HCT116 (cell line): ENCODE measurements around the gene SMARCA4. TPM values are rescaled to one million over a fixed set of nuclear protein-coding genes. Genes with fewer than 3 reads are reported as not detected.

Experiments used
- ATAC-seq: fragments of 200-7000 bp; cut with Tn5 transposase; 2 replicates; pipeline ENCODE4 v1.9.1; 2020; ENCODE audit warnings: mild to moderate bottlenecking, moderate library complexity
- BruUV-seq: library from RNA; stranded (reverse); fragments of 400-500 nt; replicated peaks from 2 replicates; lab custom pipeline; 2021; lab: Mats Ljungman, UMichigan
- CTCF ChIA-PET: fragments of 300-600 bp; sonication (Branson Sonifier 250); formaldehyde crosslinking; loops from one replicate; lab custom pipeline; 2021; ENCODE audit warnings: antibody characterized with exemption; lab: Charles Lee
- POLR2A ChIA-PET: fragments of 300-600, 350-600 bp; sonication (Branson Sonifier 250); formaldehyde crosslinking; loops from one replicate; lab custom pipeline; 2021; ENCODE audit warnings: antibody characterized with exemption; lab: Charles Lee
- RAD21 ChIA-PET, 2 experiments: fragments of 300-600 bp; sonication (Branson Sonifier 250); formaldehyde crosslinking; loops; one replicate each; lab custom pipeline; 2023; ENCODE audit warnings: low total read pairs in 2 of 2; ENCODE audit not compliant: uncharacterized antibody in 2 of 2, unreplicated experiment in 2 of 2, low non-redundant PET in 1 of 2; lab: Charles Lee
- DNase-seq: peaks from one replicate; pipeline ENCODE4 v3.0.0-alpha.2; 2010; ENCODE audit warnings: low read depth, low spot score
- H2AFZ ChIP-seq: fragments of 200-600 bp; shearing (Covaris generic), sonication (generic); 2 replicates; pipeline ENCODE4 v1.6.1; 2017; ENCODE audit warnings: low read depth, mixed run types, mixed read lengths, antibody characterized with exemption, low read length; ENCODE audit not compliant: poor library complexity, severe bottlenecking
- H3K27ac ChIP-seq: 2 replicates; pipeline ENCODE4 v1.5.1; 2012; ENCODE audit warnings: low read depth, low read length
- H3K27me3 ChIP-seq: fragments of 200-600 bp; sonication (generic); 2 replicates; pipeline ENCODE4 v1.6.1; 2016; ENCODE audit warnings: mixed run types, low read length, mixed read lengths; ENCODE audit not compliant: insufficient read depth
- H3K36me3 ChIP-seq, 2 experiments: fragments of 200-500 bp in 1 of 2; fragments of 200-600 bp in 1 of 2; sonication (Bioruptor generic) in 1 of 2; sonication (generic) in 1 of 2; 2 replicates each; pipeline versions ENCODE4 v1.5.1 to v1.6.1; 2014 to 2016; ENCODE audit warnings: low read length in 2 of 2, inconsistent platforms in 1 of 2, mixed read lengths in 1 of 2, mixed run types in 1 of 2; ENCODE audit not compliant: insufficient read depth in 2 of 2, control insufficient read depth in 1 of 2
- H3K4me1 ChIP-seq, 2 experiments: fragments of 200-600 bp in 1 of 2; sonication (generic) in 1 of 2; 2 replicates each; pipeline versions ENCODE4 v1.5.1 to v1.6.1; 2012 to 2017; ENCODE audit warnings: low read length in 2 of 2, inconsistent platforms in 1 of 2, mild to moderate bottlenecking in 1 of 2, mixed read lengths in 1 of 2, mixed run types in 1 of 2, moderate library complexity in 1 of 2; ENCODE audit not compliant: insufficient read depth in 2 of 2, control insufficient read depth in 1 of 2
- H3K4me2 ChIP-seq: fragments of 200-600 bp; sonication (generic); 2 replicates; pipeline ENCODE4 v1.6.1; 2017; ENCODE audit warnings: mixed run types, low read length, mixed read lengths
- H3K4me3 ChIP-seq, 2 experiments: fragments of 200-600 bp in 1 of 2; sonication (generic) in 1 of 2; replicated peaks in 1 of 2; 2 replicates each; pipeline ENCODE4 v1.5.1; 2011 to 2016; ENCODE audit warnings: low read length in 2 of 2, control low read depth in 1 of 2, low read depth in 1 of 2, mild to moderate bottlenecking in 1 of 2, mixed read lengths in 1 of 2, mixed run types in 1 of 2
- H3K79me2 ChIP-seq: fragments of 200-600 bp; sonication (generic); 2 replicates; pipeline ENCODE4 v1.6.1; 2017; ENCODE audit warnings: mild to moderate bottlenecking, mixed run types, low read length, moderate library complexity, mixed read lengths; ENCODE audit not compliant: insufficient read depth
- H3K9ac ChIP-seq: fragments of 200-600 bp; sonication (generic); 2 replicates; pipeline ENCODE4 v1.6.1; 2016; ENCODE audit warnings: low read length, mixed read lengths
- H3K9me2 ChIP-seq: fragments of 200-600 bp; sonication (generic), shearing (Covaris generic); 2 replicates; pipeline ENCODE4 v1.6.1; 2017; ENCODE audit warnings: mixed run types, mild to moderate bottlenecking, moderate library complexity; ENCODE audit not compliant: insufficient read depth
- H3K9me3 ChIP-seq, 2 experiments: fragments of 200-500 bp in 1 of 2; fragments of 200-600 bp in 1 of 2; sonication (Bioruptor generic) in 1 of 2; sonication (generic) in 1 of 2; 2 replicates each; pipeline ENCODE4 v1.6.1; 2014 to 2017; ENCODE audit warnings: low read length in 2 of 2, mixed read lengths in 2 of 2, inconsistent platforms in 1 of 2, low read depth in 1 of 2, mild to moderate bottlenecking in 1 of 2, mixed run types in 1 of 2, moderate library complexity in 1 of 2; ENCODE audit not compliant: control insufficient read depth in 1 of 2, insufficient read depth in 1 of 2
- H4K20me1 ChIP-seq: fragments of 200-600 bp; sonication (generic), shearing (Covaris generic); 2 replicates; pipeline ENCODE4 v1.6.1; 2017; ENCODE audit warnings: mixed run types, mild to moderate bottlenecking, moderate library complexity; ENCODE audit not compliant: insufficient read depth
- ATF3 ChIP-seq: IDR thresholded peaks from 2 replicates; pipeline ENCODE4 v1.6.1; 2012
- CBX3 ChIP-seq: IDR thresholded peaks from 2 replicates; pipeline ENCODE4 v1.6.1; 2012; ENCODE audit warnings: low read depth
- CTCF ChIP-seq, 3 experiments: fragments of 200-600 bp in 1 of 3; sonication (generic) in 1 of 3; IDR thresholded peaks in 2 of 3; conservative IDR thresholded peaks in 1 of 3; 2 replicates each; pipeline ENCODE4 v1.5.1; 2012 to 2017; ENCODE audit warnings: low read depth in 2 of 3, low read length in 2 of 3, antibody characterized with exemption in 1 of 3, borderline replicate concordance in 1 of 3, control low read depth in 1 of 3, mild to moderate bottlenecking in 1 of 3, mixed read lengths in 1 of 3, mixed run types in 1 of 3, moderate library complexity in 1 of 3; ENCODE audit not compliant: insufficient read depth in 1 of 3
- ELF1 ChIP-seq: IDR thresholded peaks from 2 replicates; pipeline ENCODE4 v1.6.1; 2012; ENCODE audit warnings: low read depth, borderline replicate concordance
- EZH2 ChIP-seq: fragments of 200-600 bp; sonication (generic); IDR thresholded peaks from 2 replicates; pipeline ENCODE4 v1.6.1; 2017; ENCODE audit warnings: antibody characterized with exemption, mixed run types
- EZH2phosphoT487 ChIP-seq: fragments of 200-600 bp; IDR thresholded peaks from 2 replicates; pipeline ENCODE4 v1.6.1; 2018; ENCODE audit warnings: antibody characterized with exemption, borderline replicate concordance
- FOSL1 ChIP-seq: IDR thresholded peaks from 2 replicates; pipeline ENCODE4 v1.6.1; 2012; ENCODE audit warnings: low read depth
- JUND ChIP-seq: IDR thresholded peaks from 2 replicates; pipeline ENCODE4 v1.6.1; 2012
- POLR2A ChIP-seq: IDR thresholded peaks from 2 replicates; pipeline ENCODE4 v1.7.0; 2011; ENCODE audit warnings: borderline replicate concordance; ENCODE audit not compliant: insufficient read depth, insufficient read length; ENCODE audit errors: extremely low read depth
- SIN3A ChIP-seq: IDR thresholded peaks from 2 replicates; pipeline ENCODE4 v1.6.1; 2012; ENCODE audit warnings: low read depth
- SRF ChIP-seq: IDR thresholded peaks from 2 replicates; pipeline ENCODE4 v1.6.1; 2012; ENCODE audit warnings: low read depth
- TCF7L2 ChIP-seq: IDR thresholded peaks from 2 replicates; pipeline ENCODE4 v1.7.0; 2011; ENCODE audit warnings: borderline replicate concordance, inconsistent platforms; ENCODE audit not compliant: insufficient read depth, insufficient read length; ENCODE audit errors: extremely low read depth
- ZBTB33 ChIP-seq: IDR thresholded peaks from 2 replicates; pipeline ENCODE4 v1.6.1; 2011; ENCODE audit warnings: mild to moderate bottlenecking, low read length, moderate library complexity; ENCODE audit not compliant: insufficient replicate concordance; ENCODE audit errors: extremely low read depth
- intact Hi-C: fragments of 100-400 bp; cut with micrococcal nuclease; formaldehyde crosslinking; loops from 2 replicates; pipeline ENCODE4 v1.10.0; 2022
- total RNA-seq: library from RNA; stranded (reverse); gene quantifications from one replicate; pipeline ENCODE4 v1.2.1, GENCODE V29; 2021; ENCODE audit not compliant: unreplicated experiment

Gene SMARCA4
- total RNA-seq, 1 experiment from 2014 or later, result 116 TPM

GRCh38 chr19:11070123-11070522, 109.3 kb downstream of the SMARCA4 start:
- TF ChIP-seq ATF3 (no peak), EZH2phosphoT487 (no peak), EZH2 (no peak), ELF1 (no peak), SRF (no peak), ZBTB33 (no peak), CTCF (IDR thresholded peaks at IDR 0.05 in 2 of 3, conservative IDR thresholded peaks at IDR 0.05 in 1 of 3; ENCODE audit: borderline replicate concordance in 1 of 3, insufficient read depth in 1 of 3, low read depth in 2 of 3, low read length in 2 of 3) (no peak), SIN3A (no peak), JUND (no peak), CBX3 (no peak), TCF7L2 (no peak), POLR2A (no peak), FOSL1 (no peak)
- TF ChIP-seq, all 23 proteins: peak for 0
- H2AFZ ChIP-seq, result no peak overlapping the region
- no peaks in the 10 kb centered on the region for H3K27me3 ChIP-seq
- no peaks in the 10 kb centered on the region for H3K9me2 ChIP-seq
- H3K4me2 ChIP-seq, result no peak overlapping the region
- no peaks in the 10 kb centered on the region; a peak in 1 of 4 replicates for H3K9me3 ChIP-seq
- H3K36me3 ChIP-seq, result peaks cover 0 to 14% of the 10 kb centered on the region in 2 experiments; a peak in 2 of 4 replicates
- H4K20me1 ChIP-seq, result no peaks in the 10 kb centered on the region
- ChIA-PET CTCF (no interaction called here), RAD21 (no interaction called here), POLR2A (no interaction called here)
- H3K9ac ChIP-seq, result no peak overlapping the region
- no peak for DNase-seq
- intact Hi-C loops, result no loop called here
- peaks cover 0 to 10% of the 10 kb centered on the region in 2 experiments; a peak in 1 of 4 replicates for H3K4me1 ChIP-seq
- no TSS peak for BruUV-seq
- no peak overlapping the region for H3K27ac ChIP-seq
- no peak overlapping the region for H3K4me3 ChIP-seq
- no peak for ATAC-seq
- no peaks in the 10 kb centered on the region for H3K79me2 ChIP-seq
